GM18505 (cell line): ENCODE data around the gene OR6Q1.

Experiments
- ATAC-seq: cut with Tn5 transposase; IDR thresholded peaks from one replicate; pipeline ENCODE4 v1.9.1; 2021; ENCODE audit not compliant: unreplicated experiment
- POLR2A ChIP-seq: IDR thresholded peaks from 4 replicates; pipeline ENCODE4 v1.6.1; 2011; ENCODE audit warnings: borderline replicate concordance; ENCODE audit not compliant: insufficient read depth, insufficient read length; ENCODE audit errors: extremely low read depth

The OR6Q1 gene

DNA sequence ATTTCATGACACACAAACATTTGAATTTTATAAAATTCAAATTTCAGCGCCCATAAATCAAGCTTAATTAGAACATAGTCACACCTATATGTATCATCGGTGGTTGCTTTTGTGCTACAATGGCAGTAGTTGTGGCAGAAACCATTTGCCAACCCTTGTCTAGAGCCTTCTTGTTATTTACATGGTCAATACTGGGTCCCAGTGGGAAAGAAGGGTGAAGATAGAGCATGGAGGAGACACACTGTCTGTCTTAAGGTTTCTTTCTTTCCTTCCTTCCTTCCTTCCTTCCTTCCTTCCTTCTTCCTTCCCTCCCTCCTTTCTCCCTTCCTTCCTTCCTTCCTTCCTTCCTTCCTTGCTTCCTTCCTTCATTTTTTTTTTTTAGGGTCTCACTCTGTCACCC lies 3.7 kb downstream of the OR6Q1 start:
- TF ChIP-seq POLR2A: no peak
- ATAC-seq: no peak

DNA sequence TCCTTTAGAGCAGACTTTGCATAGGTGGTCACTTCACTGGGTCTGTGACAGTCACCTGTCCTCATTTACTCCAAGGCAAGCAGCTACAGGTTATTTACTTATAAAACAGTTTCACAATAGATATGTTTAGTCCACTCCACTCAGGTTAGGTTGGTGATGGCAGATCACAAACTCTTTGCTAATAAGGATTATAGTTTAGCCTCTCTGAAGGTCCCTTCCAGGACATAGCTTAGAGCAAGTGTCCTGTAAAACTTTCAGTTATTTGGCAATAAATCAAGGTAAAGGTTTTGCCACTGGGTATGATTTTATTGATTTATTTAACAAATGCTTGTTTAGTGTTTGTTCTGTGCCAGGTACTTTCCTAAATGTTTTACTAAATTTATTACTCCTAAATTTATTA lies 8.8 kb downstream of the OR6Q1 start:
- no peak for ATAC-seq
- TF ChIP-seq POLR2A: no peak

DNA sequence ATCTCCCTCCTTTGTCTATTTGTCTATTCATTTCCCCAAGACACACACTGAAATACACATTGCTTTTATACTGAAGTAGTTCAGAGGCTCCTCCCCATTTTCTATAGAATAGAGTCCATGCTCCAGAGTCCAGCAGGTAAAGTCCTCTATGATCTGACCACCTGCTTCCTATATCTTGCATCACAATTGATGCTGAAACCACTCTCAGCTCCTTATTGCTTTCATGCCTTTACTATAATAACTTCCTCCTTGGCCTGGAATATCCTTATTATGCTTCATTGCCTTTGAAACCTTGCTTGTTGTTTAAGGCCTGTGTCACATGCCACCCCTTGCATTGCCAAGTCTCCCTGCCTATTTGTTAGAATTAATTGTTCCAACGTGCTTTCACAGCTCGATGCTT lies 12.6 kb downstream of the OR6Q1 start:
- TF ChIP-seq POLR2A: no peak
- no peak for ATAC-seq

DNA sequence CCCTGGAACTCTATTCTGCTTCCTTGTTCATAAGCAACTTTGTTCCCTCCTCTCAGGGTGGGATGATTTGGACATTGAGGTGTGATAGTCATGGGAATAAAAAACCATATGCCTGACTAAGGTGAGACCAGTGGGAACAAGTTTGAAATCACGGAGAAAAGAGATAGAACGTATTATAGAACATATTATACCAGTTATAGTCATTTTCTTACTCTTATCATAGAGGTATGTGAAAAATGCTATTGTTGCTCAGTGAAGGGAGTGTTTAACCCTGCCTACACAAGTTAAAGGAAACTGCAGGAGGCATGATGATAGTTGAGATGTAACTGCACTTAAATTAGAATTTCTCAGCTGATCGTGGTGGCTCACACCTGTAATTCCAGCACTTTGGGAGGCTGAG lies 15.5 kb downstream of the OR6Q1 start:
- no peak for TF ChIP-seq POLR2A
- ATAC-seq: no peak

DNA sequence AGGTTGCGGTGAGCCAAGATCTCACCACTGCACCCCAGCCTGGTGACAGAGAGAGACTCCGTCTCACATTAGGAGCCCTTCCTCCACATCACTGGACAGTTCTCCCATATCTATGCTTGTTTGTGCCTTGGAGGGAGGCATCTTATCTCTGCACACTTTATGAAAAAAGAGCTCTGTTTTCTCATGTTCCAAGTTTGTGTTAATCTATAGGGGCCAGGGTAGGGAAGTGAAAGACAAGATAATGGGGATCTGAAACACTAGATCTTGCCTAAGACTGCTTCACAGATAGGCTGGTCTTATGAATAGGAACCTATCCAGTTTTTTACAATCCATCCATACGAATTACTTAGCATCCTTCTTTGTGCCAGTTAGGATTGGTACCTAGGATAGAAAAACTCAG lies 17.1 kb downstream of the OR6Q1 start:
- no peak for ATAC-seq
- no peak for TF ChIP-seq POLR2A

DNA sequence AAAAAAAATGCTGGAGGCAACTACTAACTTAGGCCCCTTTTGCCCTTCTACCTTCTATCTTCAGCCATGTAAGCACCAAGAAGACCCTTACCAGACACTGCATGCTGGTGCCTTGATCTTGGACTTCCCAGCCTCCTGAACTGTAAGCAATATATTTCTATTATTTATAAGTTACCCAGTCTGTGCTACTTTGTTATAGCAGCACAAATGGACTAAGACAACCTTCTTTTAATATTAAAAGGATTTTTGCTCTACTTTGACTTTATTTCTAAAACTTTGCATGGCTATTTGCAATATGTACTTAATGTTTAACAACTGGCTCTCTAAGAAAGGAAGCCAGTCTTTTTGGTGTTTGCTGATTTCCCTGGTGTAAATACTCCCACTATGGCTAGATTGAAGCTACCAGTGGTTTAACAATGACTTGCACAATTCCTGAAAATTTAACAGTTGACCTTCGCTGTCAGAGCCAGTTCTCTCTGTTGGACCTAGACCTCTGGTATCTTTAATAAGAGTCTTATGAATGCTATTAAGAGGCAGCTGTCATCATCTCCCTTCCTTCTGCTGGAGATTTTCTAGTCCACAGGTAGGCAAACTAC lies 25.2 kb downstream of the OR6Q1 start:
- TF ChIP-seq POLR2A: no peak
- ATAC-seq: no peak

DNA sequence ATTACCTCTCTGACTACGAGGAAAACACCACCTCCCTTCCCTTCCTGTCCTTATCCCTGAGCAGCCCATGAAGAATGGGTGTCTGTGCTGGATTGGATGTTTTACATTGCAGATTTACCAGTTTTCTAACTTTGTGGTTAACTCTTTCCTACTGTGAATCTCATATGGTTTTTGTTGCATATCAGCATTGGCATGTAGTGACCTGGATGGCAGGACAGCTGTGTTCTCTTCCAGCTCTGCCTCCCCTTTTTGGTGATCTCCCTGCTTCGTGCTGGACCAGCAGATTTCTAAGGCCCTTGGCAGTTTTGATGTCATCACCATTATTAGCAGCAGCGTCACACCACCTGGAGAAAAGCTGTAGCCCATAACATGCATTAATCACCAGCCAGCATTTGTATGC lies 26.7 kb downstream of the OR6Q1 start:
- TF ChIP-seq POLR2A: no peak
- no peak for ATAC-seq

DNA sequence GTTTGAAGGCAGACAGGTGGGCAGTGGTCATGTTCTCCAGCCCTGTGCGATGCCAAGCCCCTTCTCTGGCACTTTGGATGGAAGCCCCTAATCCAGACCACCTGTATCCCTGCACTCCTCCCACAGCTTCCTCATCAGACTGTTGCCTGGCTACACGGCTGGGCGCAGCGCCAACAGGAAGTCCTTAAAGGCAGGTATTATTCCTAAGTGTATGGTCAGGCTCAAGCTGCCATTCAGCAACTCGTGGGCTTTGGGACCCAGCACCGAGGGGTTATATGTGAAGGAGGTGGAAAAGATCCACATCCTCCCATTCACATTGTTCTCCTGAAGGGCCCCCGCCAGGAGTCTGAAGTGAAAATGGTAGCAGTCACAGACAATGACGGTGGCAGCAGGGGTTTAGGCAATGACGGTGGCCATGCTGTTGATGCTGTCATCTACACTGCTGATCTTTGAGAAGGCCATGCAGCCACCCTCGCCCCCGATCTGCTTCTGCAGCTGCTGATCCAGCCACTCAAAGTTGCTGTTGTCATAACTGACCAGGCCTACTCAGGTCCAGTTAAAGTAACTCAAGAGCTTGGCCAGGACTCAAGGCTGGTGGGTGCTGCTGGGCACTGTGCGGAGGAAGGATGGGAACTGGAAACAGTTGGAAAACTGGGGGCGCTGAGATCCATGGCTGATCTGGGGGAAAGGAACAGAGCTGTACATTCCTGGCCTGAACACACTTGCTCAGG lies 27.7 kb downstream of the OR6Q1 start:
- no peak for ATAC-seq
- no peak for TF ChIP-seq POLR2A

DNA sequence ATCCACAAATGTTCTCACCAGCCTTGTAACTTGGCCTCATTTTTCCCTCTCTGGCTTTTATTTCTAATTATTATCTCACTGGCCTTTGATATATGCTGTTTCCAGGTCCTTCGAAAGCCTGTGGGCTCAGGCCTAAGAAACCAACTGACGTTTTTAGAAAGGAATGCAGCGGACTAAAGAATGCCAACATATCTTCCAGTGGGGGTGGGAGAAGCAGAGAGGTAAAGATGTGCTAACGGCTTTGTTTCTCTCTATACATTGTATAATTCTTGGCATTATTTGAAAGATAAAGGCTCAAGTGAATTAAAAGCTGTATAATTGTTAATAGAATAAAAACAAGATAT lies 28.2 kb downstream of the OR6Q1 start:
- TF ChIP-seq POLR2A: no peak
- ATAC-seq: no peak

DNA sequence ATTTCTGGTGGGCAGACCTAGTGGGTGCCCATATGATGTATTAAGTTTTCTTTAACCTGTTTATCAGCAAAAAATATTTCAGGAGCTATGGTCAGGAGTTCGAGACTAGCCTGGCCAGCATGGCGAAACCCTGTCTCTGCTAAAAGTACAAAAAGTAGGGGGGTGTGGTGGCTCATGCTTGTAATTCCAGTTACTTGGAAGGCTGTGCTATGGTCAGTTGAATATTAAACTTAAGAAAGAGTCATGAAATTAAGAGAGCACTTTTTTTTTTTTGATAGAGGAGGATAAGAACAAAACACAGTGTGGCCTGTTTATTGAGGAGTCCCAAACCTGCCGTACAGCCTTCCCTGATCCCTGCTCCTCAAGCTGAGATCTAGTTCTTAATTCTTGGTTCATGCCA lies 29.8 kb downstream of the OR6Q1 start:
- no peak for ATAC-seq
- TF ChIP-seq POLR2A: no peak

DNA sequence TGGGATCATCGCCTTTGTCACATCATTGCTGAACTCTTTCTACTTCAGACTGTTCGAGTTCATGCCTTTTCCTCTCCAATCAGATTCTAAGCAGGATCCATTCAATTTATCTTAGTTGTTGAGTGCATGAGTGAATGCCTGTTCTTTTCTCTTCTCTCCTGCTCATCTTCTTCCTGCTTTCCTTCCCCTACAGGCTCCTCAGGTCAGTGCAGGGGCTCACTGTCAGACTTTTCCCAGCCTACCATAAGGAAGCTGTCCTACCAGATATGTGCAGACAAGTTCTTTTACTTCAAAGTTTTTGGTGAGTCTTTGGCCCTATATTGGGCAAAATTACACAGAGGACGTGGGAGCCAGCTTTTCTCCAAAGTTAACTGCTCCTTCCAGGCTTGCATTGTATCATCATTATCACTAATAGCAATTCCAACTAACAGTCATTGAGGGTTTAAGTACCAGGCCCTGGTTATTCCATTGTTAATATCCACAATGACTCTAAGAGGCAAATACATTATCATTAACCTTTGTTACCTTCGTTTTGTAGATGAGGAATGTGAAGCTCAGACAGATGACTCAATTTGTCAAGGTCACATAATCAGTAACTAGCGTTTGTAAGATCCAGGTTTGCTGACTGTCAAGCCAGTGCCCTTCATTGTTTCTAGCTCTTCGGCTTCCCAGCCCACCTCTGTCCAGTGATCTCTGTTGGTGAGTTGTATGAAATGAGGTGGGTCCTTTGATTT lies 30.4 kb downstream of the OR6Q1 start:
- no peak for ATAC-seq
- TF ChIP-seq POLR2A: no peak

DNA sequence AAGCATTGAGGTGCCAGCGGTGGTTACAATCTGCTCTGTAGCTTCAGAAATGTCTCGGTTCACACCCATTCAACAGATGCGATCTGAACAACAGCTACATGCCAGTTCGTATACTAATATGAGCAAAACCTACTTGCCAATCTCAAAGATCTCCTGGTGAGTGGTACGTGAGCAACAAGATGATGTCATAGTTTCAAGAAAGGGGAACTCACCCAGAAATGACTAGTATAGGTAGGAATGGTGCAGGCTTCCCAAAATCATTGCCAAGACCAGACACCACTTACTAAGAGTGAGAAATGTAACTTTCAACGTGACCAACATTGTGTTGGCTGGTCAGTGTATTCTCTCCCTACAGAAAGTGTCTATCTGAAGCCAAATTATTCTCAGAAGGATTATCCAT lies 31.1 kb downstream of the OR6Q1 start:
- ATAC-seq: no peak
- TF ChIP-seq POLR2A: no peak

DNA sequence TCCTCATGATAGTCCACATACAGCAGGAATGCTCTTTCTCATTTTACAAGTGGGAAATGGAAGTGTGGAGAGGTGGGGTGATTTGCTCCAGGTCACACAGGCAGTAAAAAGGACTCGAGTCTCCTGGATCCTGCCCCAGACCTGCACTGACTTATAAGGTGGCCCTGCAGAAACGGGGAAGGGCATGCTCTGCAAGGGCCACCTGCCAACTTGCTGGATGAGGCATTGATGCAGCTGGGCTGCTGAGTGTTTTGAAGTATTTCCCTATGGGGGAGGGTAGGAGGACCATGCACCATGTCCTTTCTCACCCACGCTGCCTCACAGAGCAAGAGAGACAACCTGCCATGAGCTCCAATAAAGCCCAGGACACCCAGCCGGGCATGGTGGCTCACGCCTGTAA lies 36.9 kb downstream of the OR6Q1 start:
- ATAC-seq: no peak
- TF ChIP-seq POLR2A: no peak

DNA sequence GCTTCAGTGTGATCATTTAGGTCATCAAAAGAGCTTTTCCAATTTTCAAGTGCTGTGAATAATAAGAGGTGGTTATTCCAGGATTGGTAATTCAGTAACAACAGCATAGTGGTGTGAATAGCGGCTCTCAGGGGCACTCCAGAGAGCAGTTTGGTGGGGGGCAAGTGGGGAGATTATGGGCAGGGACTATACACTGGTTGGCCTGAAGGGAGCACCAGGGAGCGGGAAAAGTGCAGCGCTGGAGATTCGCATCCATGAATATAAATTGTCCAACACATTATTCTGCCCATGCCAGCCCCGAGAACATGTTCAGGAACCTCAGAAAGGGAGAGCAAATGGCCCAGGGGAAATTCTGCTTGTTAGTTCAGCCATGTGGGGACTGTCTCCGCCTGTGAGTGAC lies 37.9 kb downstream of the OR6Q1 start:
- no peak for ATAC-seq
- TF ChIP-seq POLR2A: no peak
